Endometrial microvascular endothelial cells (primary cell): ENCODE measurements around the gene NOC3L. TPM values are rescaled to one million over a fixed set of nuclear protein-coding genes. Genes with fewer than 3 reads are reported as not detected.
"Not testable (repeated sequence)": the region's sequence is repeated elsewhere in the genome, so short reads cannot be mapped to it uniquely, and the experiment has no call there.

Source experiments
- in situ Hi-C: cut with HindIII; loops from 2 replicates; pipeline ENCODE4 v1.10.0; 2017; ENCODE audit warnings: low sequenced_read_pairs, low pct_unique_long_range_greater_than_20kb; ENCODE audit errors: inconsistent ontology term
- total RNA-seq: library from RNA; depleted of rRNA; stranded (reverse); fragments of >200 nt; gene quantifications from one replicate; pipeline ENCODE4 v1.2.3, GENCODE V29; 2015; ENCODE audit errors: inconsistent ontology term

NOC3L gene, protein sequence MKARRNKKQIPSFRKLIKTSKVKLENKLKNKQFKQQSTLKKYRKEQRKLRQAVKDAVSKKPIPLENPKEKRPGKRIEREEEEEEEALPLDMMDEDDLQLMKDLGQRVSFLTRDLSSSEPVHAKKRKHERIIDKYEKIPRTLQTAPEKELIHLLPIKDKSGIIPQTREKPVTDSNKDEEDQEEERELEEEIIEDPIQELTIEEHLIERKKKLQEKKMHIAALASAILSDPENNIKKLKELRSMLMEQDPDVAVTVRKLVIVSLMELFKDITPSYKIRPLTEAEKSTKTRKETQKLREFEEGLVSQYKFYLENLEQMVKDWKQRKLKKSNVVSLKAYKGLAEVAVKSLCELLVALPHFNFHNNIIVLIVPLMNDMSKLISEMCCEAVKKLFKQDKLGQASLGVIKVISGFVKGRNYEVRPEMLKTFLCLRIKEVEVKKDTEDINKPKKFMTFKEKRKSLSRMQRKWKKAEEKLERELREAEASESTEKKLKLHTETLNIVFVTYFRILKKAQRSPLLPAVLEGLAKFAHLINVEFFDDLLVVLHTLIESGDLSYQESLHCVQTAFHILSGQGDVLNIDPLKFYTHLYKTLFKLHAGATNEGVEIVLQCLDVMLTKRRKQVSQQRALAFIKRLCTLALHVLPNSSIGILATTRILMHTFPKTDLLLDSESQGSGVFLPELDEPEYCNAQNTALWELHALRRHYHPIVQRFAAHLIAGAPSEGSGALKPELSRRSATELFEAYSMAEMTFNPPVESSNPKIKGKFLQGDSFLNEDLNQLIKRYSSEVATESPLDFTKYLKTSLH
- 26.6 TPM for total RNA-seq

DNA sequence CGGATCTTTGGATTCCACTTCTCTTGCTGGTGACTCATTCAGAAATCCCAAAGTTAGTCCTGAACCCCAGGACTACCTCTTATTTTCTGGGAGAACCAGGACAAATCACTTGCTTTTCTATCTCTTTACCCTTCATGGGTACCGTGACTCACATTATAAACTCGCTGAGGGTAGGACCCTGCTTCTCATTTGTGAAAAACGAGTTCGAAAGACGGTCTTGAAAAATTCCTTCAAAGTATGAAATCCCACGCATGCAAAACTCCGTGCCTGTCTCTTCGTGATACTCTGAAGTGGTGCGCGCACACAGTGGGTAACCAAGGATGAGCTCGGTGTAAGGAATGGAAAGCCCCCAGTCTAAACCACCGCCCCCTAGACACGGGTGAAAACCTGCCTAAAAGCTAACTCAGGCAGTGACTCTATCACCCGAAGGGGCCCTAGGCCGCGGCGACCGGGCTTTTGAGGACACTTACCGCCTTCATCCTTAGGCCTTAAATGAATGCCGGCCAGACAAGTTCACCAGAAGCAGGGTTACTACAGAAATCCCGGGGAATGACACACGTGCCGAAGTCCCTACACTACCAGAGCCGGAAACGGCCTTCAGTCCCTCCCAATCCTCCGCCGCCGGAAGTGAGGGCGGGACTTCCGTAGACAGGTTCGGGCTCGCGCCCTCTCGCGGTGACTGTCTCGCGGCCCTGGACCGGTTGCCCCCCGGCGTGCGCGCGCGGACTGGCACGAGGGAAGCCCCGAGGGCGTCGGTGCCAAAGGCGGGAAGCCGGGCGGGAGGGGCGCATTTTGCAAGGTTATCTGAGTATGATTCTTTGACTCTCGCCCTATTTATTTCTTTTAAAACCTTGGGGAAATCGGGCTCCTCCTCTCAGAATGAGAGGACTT, at the start of gene NOC3L:
NOC3L (minus strand) TSS at position 580 of the 891 bp plus-strand sequence; CDS start at position 479, 101 bp downstream.
- in situ Hi-C loops, result loop anchor here (10.0 kb wide), 1 partner anchor 52 kb away; no protein-coding TSS in a partner anchor

DNA sequence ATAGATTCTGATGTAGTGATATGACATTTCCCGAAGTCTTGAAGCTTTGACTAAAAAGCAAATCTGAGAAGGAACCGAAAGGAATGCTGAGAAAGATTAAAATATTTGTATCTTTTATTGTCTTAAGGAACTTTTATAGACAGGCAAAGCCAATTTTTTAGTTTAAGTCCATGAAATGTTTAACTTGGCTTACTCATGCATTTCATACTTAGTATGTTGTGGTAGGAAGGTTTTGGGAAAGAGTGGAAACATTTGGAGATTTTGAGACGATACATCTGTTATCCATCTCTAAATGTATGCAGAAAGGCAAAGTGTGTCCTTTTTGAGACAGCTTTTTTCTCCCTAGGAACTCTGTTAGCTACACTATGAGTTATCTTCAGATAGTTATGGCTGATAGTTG, 49.7 kb upstream of the NOC3L start:
- in situ Hi-C loops, result loop anchor here (10.0 kb wide), 1 partner anchor 48 kb away; the partner anchor contains the start of gene NOC3L

DNA sequence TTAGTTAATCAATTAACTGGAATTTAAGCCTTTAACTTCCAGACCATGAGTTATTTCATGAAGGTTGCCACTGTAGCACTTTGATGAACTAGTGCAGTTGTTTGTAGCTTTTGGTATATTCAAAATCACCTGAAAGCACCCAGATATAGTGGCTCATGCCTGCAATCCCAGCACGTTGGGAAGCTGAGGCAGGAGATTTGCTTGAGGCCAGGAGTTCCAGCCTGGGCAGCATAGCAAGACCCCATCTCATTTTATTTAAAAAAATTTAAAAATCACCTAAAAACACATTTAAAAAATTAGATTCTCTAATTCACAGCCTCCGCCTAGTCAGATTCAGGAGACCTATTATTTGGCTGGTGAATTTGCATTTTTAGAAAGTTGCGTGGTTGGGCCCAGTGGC, 48.6 kb upstream of the NOC3L start:
- in situ Hi-C loops, result loop anchor here (10.0 kb wide), 1 partner anchor 47 kb away; the partner anchor contains the start of gene NOC3L

DNA sequence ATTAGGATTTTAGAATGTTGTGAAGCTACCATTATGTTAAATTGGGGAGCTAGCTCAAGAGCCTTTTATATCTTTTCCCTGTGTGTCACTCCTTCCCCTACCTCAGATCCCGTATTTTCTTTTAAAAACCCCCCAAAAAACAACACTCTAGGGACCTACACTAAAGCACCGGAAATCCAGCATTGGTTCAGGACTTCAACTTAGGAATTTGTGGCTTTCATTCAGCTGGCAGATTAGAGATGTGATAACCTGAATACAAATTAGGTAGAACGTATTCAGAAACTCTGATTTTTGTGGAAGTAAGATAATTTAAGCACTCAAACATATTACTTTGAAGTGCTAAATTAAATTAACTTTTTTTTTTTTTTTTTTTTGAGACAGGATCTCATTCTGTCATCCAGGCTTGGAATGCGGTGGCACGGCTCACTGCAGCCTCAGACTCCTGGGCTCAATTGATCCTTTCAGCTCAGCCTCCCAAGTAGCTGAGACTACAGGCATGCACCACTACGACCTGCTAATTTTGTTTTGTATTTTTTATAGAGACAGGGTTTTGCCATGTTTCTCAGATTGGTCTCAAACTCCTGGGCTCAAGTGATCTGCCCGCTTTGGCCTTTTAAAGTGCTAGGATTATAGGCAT, 46.4 kb upstream of the NOC3L start:
- in situ Hi-C loops, result no loop called here

DNA sequence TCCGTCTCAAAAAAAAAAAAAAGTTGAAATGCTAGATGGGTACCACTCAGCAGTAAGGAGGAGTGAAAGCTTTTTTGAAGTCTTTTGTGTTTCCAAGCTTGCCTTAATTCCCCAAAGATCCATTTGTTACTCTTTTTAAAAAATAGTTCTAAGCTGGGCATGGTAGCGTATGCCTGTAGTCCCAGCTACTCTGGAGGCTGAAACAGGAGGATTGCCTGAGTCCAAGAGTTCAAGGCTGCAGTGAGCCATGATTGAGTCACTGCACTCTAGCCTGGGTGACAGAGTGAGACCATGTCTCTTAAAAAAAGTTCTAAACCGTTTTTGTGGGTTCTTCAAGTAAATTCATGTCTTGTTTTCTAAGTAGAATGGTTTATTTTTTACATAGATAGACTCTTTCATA, 44.9 kb upstream of the NOC3L start:
- in situ Hi-C loops, result no loop called here

DNA sequence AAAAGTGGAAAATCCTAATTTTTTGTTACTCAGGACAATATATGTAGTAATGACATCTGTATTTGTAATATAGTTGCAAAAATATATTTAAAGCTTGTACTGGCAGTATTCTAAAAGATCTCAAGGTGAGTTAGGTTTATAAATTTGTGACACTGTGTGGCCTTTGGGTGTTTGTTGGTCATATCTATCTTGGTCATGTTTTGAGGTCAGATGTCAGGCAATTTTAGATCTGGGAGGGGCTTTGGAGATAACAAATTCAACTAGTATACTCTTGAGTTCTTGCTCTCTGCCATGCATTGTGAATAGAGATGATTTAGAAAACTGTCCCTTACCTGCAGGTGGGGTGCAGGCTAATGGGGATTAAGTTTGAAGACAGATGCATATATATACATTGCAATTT, 42.7 kb upstream of the NOC3L start:
- in situ Hi-C loops, result no loop called here

DNA sequence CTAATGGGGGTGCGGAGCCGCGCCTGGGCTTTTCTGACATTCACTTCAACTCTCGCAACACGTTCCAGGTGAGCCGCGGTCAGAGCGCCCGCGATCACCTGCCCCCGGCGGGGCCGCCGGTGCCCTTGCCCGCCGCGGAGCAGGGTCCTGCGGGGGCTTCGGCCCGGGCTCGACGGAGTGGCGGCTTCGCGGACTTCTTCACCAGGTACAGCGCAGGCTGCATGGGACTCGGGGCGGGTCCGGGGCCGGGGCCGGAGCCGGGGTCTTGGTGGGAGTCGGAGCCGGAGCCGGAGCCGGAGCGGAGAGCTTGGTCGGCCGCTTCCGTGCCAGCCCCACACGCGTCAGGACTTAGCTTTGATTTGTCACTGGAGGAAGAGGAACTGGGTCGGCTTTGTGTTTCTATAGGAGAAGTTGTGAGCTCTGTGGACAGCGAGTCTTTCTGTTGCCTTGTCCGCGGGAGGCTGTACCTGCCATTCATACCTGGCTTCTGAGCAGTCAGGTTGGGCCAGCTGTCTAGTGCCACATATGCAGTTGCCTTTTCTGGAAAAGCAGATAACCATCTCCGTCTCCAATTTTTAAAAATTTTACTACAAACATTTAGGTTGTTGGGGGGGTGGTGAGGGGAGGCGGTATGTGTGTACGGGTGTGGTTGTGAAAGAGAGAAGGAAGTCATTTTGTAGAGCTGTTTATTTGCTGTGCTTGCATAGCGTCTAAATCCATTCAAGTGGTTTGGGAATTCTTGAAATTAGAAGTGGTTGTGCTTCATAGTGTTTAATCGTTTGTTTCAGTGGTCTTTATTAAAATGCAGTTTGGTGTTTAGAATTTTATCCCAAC, 40.9 kb upstream of the NOC3L start:
- in situ Hi-C loops, result no loop called here

DNA sequence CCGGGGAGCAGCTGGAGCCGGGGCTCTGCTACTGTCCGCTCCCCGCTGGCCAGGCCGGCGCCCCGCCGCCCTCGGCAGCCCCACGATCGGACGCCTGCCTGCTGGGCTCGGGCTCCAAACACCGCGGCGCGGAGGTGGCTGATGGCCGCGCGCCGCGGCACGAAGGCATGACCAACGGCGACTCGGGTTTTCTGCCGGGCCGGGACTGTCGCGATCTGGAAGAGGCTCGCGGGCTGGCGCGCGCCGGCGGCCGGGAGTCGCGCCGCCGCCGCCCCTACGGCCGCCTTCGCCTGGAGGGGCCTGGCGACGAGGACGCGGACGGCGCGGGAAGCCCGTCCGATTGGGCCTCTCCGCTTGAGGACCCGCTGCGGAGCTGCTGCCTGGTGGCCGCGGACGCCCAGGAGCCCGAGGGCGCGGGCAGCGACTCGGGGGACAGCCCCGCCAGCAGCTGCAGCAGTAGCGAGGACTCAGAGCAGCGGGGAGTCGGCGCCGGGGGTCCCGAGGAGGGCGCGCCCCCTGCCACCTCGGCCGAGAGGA, 40.2 kb upstream of the NOC3L start:
- in situ Hi-C loops, result no loop called here

DNA sequence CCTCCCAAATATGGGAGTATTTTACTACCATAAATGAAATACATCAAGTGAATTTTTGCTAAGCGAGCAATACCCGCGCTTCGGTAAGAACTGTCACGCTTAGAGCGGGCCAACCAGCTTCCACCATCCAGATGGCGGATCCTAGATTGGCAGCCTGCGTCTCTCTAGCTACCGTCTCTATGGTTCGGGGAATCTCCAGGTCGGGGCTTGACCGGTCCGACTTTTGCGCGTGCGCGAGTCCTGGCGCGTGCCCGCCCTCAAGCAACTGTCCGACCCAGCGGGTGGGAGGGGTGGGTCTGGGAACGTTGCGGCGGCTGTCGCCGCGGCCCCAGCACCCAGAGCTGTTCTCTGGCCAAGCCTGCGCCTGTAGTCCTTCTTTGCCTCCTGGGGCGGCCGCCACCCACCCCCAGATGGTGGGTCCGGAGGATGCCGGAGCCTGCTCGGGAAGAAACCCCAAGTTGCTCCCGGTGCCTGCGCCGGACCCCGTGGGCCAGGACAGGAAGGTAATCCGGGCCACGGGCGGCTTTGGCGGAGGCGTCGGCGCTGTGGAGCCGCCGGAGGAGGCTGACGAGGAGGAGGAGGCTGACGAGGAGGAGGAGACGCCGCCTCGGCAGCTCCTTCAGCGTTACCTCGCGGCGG, 39.6 kb upstream of the NOC3L start, which contains the start of gene TBC1D12:
TBC1D12 (plus strand) TSS at position 338 of the 639 bp plus-strand sequence; CDS start at position 411, 73 bp downstream.
- in situ Hi-C loops, result no loop called here

DNA sequence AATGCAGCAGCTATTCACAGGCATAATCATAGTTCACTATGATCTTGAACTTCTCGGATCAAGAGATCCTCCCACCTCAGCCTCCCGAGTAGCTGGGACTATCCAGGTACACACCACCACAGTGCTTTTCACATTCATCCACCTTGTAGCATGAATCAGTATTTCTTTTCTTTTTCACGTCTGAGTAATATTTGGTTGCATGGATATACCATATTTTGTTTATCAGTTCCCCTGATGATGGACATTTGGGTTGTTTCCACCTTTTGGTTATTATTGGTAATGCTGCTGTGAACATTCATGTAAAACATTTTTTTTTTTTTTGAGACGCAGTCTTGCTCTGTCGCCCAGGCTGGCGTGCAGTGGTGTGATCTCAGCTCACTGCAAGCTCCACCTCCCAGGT, 36.0 kb upstream of the NOC3L start:
- in situ Hi-C loops, result no loop called here

DNA sequence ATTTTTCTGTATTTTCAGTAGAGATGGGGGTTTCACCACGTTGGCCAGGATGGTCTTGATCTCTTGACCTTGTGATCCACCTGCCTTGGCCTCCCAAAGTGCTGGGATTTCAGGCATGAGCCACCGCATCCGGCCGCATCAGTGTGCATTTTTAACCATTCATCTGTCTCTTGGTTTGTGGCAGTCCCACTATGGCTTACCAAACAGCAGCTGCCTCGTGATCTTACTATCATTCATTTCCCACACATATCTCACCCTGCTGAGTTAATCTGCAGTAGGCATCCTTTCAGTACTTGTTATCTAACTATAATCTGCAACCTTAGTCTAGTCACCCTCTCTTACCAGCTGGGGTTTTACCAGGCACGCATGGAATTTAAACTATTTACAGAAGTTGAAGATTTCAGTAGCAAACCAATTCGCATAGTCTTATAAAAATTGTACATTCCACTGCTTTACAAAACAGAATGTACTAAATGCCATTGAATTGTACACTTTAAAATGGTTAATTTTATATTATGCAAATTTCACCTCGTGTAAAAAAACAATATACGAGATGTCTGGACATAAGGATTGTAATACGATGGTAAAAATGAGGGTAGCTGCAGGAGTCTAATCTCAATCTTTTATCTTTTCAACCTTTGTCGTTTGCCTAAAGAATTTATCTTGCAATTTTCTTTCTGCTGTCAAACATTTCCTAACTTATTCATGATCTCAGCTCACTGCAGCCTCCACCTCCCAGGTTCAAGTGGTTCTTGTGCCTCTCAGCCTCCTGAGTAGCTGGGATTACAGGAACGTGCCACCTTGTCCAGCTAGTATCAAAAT, 35.0 kb upstream of the NOC3L start:
- in situ Hi-C loops, result no loop called here

DNA sequence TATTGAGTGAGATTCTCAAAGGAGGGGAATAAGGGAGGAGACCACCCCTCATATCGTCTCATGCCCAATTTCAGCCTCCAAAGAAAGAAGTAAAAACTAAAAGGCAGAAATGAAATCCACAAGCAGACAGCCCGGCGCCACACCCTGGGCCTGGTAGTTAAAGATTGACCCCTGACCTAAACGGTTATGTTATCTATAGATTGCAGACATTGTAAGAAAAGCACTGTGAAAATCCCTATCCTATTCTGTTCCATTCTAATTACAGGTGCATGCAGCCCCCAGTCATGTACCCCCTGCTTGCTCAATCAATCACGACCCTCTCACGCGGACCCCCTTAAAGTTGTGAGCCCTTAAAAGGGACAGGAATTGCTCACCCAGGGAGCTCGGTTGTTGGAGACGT, 29.4 kb upstream of the NOC3L start:
- in situ Hi-C loops, result not testable (repeated sequence)

DNA sequence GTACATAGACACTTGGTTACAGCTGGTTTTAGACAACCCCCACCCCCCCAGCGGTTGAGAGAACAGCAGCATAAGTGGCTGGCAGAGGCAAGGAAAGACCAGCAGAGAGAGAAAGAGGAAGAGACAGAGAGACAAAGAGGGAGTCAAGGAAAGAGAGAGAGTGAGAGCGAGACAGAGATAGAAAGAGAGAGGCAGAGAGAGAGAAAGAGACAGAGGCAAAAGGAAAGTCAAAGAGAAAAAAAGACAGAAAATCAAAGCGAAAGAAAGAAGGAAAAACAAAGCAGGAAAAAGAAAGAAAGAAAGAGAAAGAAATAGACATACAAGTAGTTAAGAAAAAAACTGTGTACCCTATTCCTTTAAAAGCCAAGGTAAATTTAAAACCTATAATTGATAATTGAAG, 23.0 kb upstream of the NOC3L start:
- in situ Hi-C loops, result not testable (repeated sequence)

DNA sequence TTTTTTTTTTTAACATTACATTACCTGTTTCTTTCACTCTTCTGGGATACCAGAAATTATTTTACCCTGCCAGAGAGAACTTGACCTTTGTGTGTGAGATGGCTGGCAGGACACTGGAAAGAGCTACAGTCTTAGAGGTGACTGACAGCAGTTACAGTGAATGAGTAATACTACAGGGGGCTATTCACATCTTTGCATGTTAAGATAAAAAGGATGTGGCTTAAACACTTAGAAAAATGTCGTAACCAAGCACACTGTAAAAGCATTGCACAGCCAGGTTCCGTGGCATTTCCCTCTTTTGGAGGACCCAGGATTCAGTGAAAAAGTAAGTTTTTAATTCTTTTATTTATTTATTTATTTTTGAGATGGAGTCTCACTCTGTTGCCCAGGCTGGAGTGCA, 20.8 kb upstream of the NOC3L start:
- in situ Hi-C loops, result no loop called here

DNA sequence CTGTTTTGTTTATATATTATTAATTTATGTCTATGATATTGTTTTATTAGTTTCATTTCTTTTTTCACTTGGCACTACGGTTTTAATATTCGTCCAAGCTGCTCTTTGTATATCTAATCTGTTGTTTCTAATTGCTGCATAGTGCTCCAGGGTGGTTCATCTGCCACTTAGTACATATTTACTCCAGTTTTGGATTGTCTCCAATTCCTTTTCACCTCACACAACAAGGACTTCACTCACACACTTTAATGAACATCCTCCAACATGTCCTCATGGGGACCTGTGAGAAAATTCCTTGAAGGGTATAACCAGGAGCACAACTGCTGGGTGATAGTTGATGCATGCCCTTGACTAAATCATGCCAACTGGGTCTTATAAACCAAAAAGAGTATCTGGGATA, 14.1 kb upstream of the NOC3L start:
- in situ Hi-C loops, result no loop called here

DNA sequence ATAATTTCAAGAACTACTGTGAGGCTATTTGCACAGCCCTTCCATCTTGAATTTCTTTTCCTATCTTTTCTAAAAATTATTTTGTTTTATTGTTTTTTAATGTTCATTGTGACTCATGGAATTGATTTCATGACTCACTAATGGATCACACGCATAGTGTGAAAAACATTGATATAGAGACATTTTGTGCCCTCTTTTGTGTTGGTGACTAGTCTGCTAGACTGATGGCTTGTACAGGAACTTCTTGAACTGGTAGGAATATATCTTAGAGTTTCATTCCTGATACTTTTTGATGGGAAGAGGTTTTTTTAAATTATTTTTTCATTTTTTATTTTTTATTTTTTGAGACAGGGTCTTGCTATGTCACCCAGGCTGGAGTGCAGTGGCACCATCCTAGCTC, 12.6 kb upstream of the NOC3L start:
- in situ Hi-C loops, result no loop called here
